B cell (primary cell): ENCODE data around the gene OR2B2. TPM values are rescaled to one million over a fixed set of nuclear protein-coding genes. Genes with fewer than 3 reads are reported as not detected.

Experiments
- ATAC-seq: fragments of 200-7000 bp; cut with Tn5 transposase; one replicate; pipeline ENCODE4 v1.10.0; 2021; ENCODE audit warnings: low read depth, mild to moderate bottlenecking, moderate number of reproducible peaks, moderate library complexity
- CTCF ChIA-PET: fragments of 350-600 bp; sonication (Branson Sonifier 250); formaldehyde crosslinking; loops from one replicate; lab custom pipeline; 2021; ENCODE audit warnings: antibody characterized with exemption, inconsistent platforms; lab: Charles Lee
- POLR2A ChIA-PET: fragments of 350-600 bp; sonication (Branson Sonifier 250); formaldehyde crosslinking; loops from one replicate; lab custom pipeline; 2021; ENCODE audit warnings: antibody characterized with exemption; lab: Charles Lee
- DNase-seq: peaks from one replicate; pipeline ENCODE4 v3.0.0; 2013
- H2AFZ ChIP-seq: 2 replicates; pipeline ENCODE4 v1.6.1; 2012; ENCODE audit warnings: mild to moderate bottlenecking, low read depth, low read length; ENCODE audit not compliant: insufficient read depth, poor library complexity, severe bottlenecking
- H3K27ac ChIP-seq, 2 donors: 1 replicate in 1 of 2; 2 replicates in 1 of 2; pipeline ENCODE4 v1.5.1; 2012 to 2013; ENCODE audit warnings: low read length in 2 of 2, mild to moderate bottlenecking in 2 of 2, moderate library complexity in 1 of 2
- H3K27me3 ChIP-seq, 4 experiments: fragments of 200-600 bp in 1 of 4; sonication (generic) in 1 of 4; replicated peaks in 1 of 4; 1 replicate in 2 of 4; 2 replicates in 2 of 4; pipeline versions ENCODE4 v1.6.1 to v1.7.0; 2013 to 2016; ENCODE audit warnings: low read length in 3 of 4, mild to moderate bottlenecking in 2 of 4, mixed read lengths in 1 of 4, moderate library complexity in 1 of 4; ENCODE audit not compliant: insufficient read depth in 4 of 4, control insufficient read depth in 3 of 4; ENCODE audit errors: control extremely low read depth in 1 of 4
- H3K36me3 ChIP-seq, 2 experiments: replicated peaks in 1 of 2; 1 replicate in 1 of 2; 2 replicates in 1 of 2; pipeline versions ENCODE4 v1.6.1 to v1.7.1; 2013; ENCODE audit warnings: low read length in 1 of 2; ENCODE audit not compliant: insufficient read depth in 2 of 2, control insufficient read depth in 1 of 2; ENCODE audit errors: control extremely low read depth in 1 of 2, extremely low read depth in 1 of 2
- H3K4me1 ChIP-seq, 2 donors: fragments of 200-600 bp in 1 of 2; sonication (generic) in 1 of 2; 1 replicate in 1 of 2; 2 replicates in 1 of 2; pipeline versions ENCODE4 v1.5.1 to v1.6.1; 2013 to 2017; ENCODE audit warnings: low read length in 2 of 2; ENCODE audit not compliant: control insufficient read depth in 2 of 2, insufficient read depth in 2 of 2
- H3K4me2 ChIP-seq: replicated peaks from 2 replicates; pipeline ENCODE3; 2012; ENCODE audit warnings: mild to moderate bottlenecking, low read depth, low read length; ENCODE audit not compliant: poor library complexity, severe bottlenecking
- H3K4me3 ChIP-seq, 5 experiments: fragments of 200-600 bp in 1 of 5; sonication (generic) in 1 of 5; 1 replicate in 3 of 5; 2 replicates in 2 of 5; pipeline versions ENCODE4 v1.5.1 to v1.7.0; 2011 to 2016; ENCODE audit warnings: low read length in 4 of 5, mild to moderate bottlenecking in 4 of 5, low read depth in 2 of 5, control low read depth in 1 of 5, moderate library complexity in 1 of 5; ENCODE audit not compliant: insufficient read depth in 1 of 5; ENCODE audit errors: control extremely low read depth in 1 of 5, extremely low read depth in 1 of 5
- H3K79me2 ChIP-seq: fragments of 200-600 bp; sonication (generic); one replicate; pipeline ENCODE4 v1.6.0; 2016; ENCODE audit warnings: low read length; ENCODE audit not compliant: control insufficient read depth, insufficient read depth
- H3K9ac ChIP-seq: fragments of 200-600 bp; sonication (generic); 2 replicates; pipeline ENCODE4 v1.6.1; 2017; ENCODE audit warnings: mild to moderate bottlenecking, low read length, moderate library complexity
- H3K9me3 ChIP-seq, 3 donors: one replicate each; pipeline versions ENCODE4 v1.6.1 to v1.7.1; 2013; ENCODE audit warnings: low read length in 2 of 3; ENCODE audit not compliant: control insufficient read depth in 2 of 3, insufficient read depth in 1 of 3; ENCODE audit errors: control extremely low read depth in 1 of 3
- H4K20me1 ChIP-seq: 2 replicates; pipeline ENCODE4 v1.6.0; 2012; ENCODE audit warnings: mild to moderate bottlenecking, low read length; ENCODE audit not compliant: insufficient read depth, control insufficient read depth, poor library complexity, severe bottlenecking
- H3K27ac Mint-ChIP-seq: one replicate; pipeline ENCODE4 v1.8.0; 2021; ENCODE audit warnings: mixed read lengths
- H3K27me3 Mint-ChIP-seq: one replicate; pipeline ENCODE4 v1.8.0; 2021; ENCODE audit warnings: mixed read lengths
- H3K4me1 Mint-ChIP-seq: one replicate; pipeline ENCODE4 v1.8.0; 2021; ENCODE audit warnings: mixed read lengths
- H3K4me3 Mint-ChIP-seq: one replicate; pipeline ENCODE4 v1.8.0; 2021; ENCODE audit warnings: mixed read lengths
- H3K9me3 Mint-ChIP-seq: one replicate; pipeline ENCODE4 v1.8.0; 2022; ENCODE audit warnings: mixed read lengths; ENCODE audit not compliant: insufficient read depth
- EZH2 ChIP-seq: IDR thresholded peaks from 2 replicates; pipeline ENCODE4 v1.6.1; 2012; ENCODE audit warnings: borderline replicate concordance, low read depth, mild to moderate bottlenecking, moderate library complexity, low read length; ENCODE audit not compliant: insufficient read depth, poor library complexity, severe bottlenecking
- WGBS: methylation state at CpG from one replicate; pipeline ENCODE4 v1.1.5; 2013; ENCODE audit warnings: missing lambda C conversion rate; ENCODE audit not compliant: insufficient coverage; 5-methylcytosine and 5-hydroxymethylcytosine counted together
- intact Hi-C: fragments of 100-400 bp; cut with micrococcal nuclease; formaldehyde crosslinking; loops from one replicate; pipeline ENCODE4 v1.10.0; 2022
- polyA plus RNA-seq: library from polyadenylated mRNA; depleted of rRNA; stranded (reverse); fragments of >200 nt; gene quantifications from 2 replicates; pipeline ENCODE4 v1.2.3, GENCODE V29; 2012
- small RNA-seq: library from RNA; depleted of rRNA; stranded (forward); fragments of <200 nt; gene quantifications from one replicate; pipeline ENCODE3, GENCODE V24; 2012; ENCODE audit warnings: low replicate concordance, low read depth; ENCODE audit not compliant: insufficient read length
- total RNA-seq, 2 donors: library from RNA; stranded (reverse); fragments of 120-200 nt in 1 of 2; gene quantifications; 1 replicate in 1 of 2; 2 replicates in 1 of 2; pipeline versions ENCODE4 v1.2.3 to v1.2.4, GENCODE V29; 2013 to 2022
- TF ChIP-seq, protein P1 (sequence below): fragments of 200-600 bp; IDR thresholded peaks from one replicate; pipeline ENCODE4 v1.8.0; 2022; ENCODE audit warnings: antibody characterized with exemption, mild to moderate bottlenecking

OR2B2 gene
- total and polyA plus RNA-seq, 2 donors (not counting 1 experiment from before 2014, with no cell fraction given): not detected

DNA sequence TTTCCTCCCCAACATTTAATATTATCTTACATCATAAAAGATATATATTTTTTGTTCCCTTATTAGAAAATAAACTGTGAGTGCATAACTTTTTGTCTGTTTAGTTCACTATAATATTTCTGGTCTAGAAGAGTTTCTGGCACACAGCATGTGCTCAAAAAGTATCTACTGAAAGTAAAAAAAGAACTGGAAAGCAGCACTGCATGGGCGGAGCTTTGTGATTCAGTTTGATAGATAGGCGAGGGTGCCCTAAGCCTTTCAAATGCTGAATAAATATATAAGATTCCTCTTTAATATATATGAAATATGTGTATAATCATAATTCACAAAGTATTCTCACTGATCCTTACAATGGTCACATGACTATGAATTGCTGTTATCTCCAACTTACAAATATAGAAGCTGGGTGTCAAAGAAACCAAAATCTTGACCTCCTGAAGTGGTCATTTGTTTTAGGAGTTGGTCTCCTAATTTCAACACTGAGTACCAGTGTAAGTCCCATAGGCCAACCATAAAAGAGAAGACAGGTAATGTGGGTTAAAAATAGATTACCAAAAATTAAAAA is 50.8 kb downstream of the OR2B2 start:
- no peak for ATAC-seq
- no peak overlapping the region for H2AFZ ChIP-seq
- H3K4me3 Mint-ChIP-seq: no peak overlapping the region
- TF ChIP-seq EZH2: no peak
- TF ChIP-seq, protein P1, sequence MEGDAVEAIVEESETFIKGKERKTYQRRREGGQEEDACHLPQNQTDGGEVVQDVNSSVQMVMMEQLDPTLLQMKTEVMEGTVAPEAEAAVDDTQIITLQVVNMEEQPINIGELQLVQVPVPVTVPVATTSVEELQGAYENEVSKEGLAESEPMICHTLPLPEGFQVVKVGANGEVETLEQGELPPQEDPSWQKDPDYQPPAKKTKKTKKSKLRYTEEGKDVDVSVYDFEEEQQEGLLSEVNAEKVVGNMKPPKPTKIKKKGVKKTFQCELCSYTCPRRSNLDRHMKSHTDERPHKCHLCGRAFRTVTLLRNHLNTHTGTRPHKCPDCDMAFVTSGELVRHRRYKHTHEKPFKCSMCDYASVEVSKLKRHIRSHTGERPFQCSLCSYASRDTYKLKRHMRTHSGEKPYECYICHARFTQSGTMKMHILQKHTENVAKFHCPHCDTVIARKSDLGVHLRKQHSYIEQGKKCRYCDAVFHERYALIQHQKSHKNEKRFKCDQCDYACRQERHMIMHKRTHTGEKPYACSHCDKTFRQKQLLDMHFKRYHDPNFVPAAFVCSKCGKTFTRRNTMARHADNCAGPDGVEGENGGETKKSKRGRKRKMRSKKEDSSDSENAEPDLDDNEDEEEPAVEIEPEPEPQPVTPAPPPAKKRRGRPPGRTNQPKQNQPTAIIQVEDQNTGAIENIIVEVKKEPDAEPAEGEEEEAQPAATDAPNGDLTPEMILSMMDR: no peak
- H3K4me1 Mint-ChIP-seq: peaks cover 27% of the 10 kb centered on the region
- no peaks in the 10 kb centered on the region for H4K20me1 ChIP-seq
- no peak for DNase-seq
- H3K9ac ChIP-seq: no peak overlapping the region
- H3K4me1 ChIP-seq: peaks cover under 1 to 17% of the 10 kb centered on the region in 2 donors
- WGBS: no CpG with 5 or more reads among the region's 2 CpGs
- H3K9me3 Mint-ChIP-seq: no peaks in the 10 kb centered on the region
- ChIA-PET CTCF (interaction anchor here (8.6 kb wide), 1 partner anchor 34 kb away, joined by 92 read pairs; a partner anchor contains a TSS), POLR2A (no interaction called here)
- no peak overlapping the region for H3K4me3 ChIP-seq
- no peak overlapping the region for H3K4me2 ChIP-seq
- no peaks in the 10 kb centered on the region for H3K27me3 ChIP-seq
- peaks cover 0 to 17% (median 0%) of the 10 kb centered on the region in 3 donors for H3K9me3 ChIP-seq
- H3K27ac ChIP-seq: no peak overlapping the region
- intact Hi-C loops: no loop called here
- H3K79me2 ChIP-seq: no peaks in the 10 kb centered on the region
- H3K27me3 Mint-ChIP-seq: no peaks in the 10 kb centered on the region
- H3K27ac Mint-ChIP-seq: no peak overlapping the region
- H3K36me3 ChIP-seq: no peaks in the 10 kb centered on the region

Small RNAs within 50 kb of the gene (small RNA-seq; reads per million reads assigned to genes)
- gene RNU7-26P: not detected

Other genes with a start within 250 kb of the OR2B2 start
- gene OR2B6, start 44.8 kb upstream of the OR2B2 start, total RNA-seq: not detected in 2 replicates
- not detected in 2 replicates for gene OR2B6, start 44.8 kb upstream of the OR2B2 start, polyA plus RNA-seq
- 4.2 and 4.7 TPM in 2 replicates for gene ZNF165, start 168.2 kb upstream of the OR2B2 start, total RNA-seq
- 3.5 and 9.2 TPM in 2 replicates for gene ZNF165, start 168.2 kb upstream of the OR2B2 start, polyA plus RNA-seq
- 15.4 and 15.8 TPM in 2 replicates for gene ZSCAN16, start 212.2 kb upstream of the OR2B2 start, total RNA-seq
- 3.0 and 5.4 TPM in 2 replicates for gene ZSCAN16, start 212.2 kb upstream of the OR2B2 start, polyA plus RNA-seq
- gene ZKSCAN8, start 229.5 kb upstream of the OR2B2 start, total RNA-seq: 51.7 and 52.8 TPM in 2 replicates
- gene ZKSCAN8, start 229.5 kb upstream of the OR2B2 start, polyA plus RNA-seq: 10.3 and 10.9 TPM in 2 replicates